Astrocyte of the cerebellum (primary cell): ENCODE measurements around the gene SRRT.
A peak's percentile ranks its signal among the peaks of the same experiment; 100 is the strongest.

Source experiments
- DNase-seq: peaks from one replicate; pipeline ENCODE4 v3.0.0-alpha.2; 2011; ENCODE audit warnings: low read depth
- H3K4me3 ChIP-seq: 2 replicates; pipeline ENCODE4 v1.5.1; 2011; ENCODE audit warnings: mild to moderate bottlenecking, low read depth, low read length, moderate library complexity
- CTCF ChIP-seq: IDR thresholded peaks from 2 replicates; pipeline ENCODE4 v1.5.1; 2012; ENCODE audit warnings: low read length, low read depth, moderate library complexity, mild to moderate bottlenecking; ENCODE audit errors: missing control alignments
- in situ Hi-C: cut with HindIII; loops from 2 replicates; pipeline ENCODE4 v1.10.0; 2017; ENCODE audit warnings: low sequenced_read_pairs

The SRRT gene

GRCh38 chr7:100865372-100865911 lies 9.5 kb upstream of the SRRT start:
- TF ChIP-seq CTCF: no peak
- DNase-seq: peak; percentile 37
- in situ Hi-C loops: no loop called here
- no peak overlapping the region for H3K4me3 ChIP-seq

GRCh38 chr7:100865938-100866728 lies 8.8 kb upstream of the SRRT start:
- DNase-seq: no peak
- no peak overlapping the region for H3K4me3 ChIP-seq
- in situ Hi-C loops: no loop called here
- TF ChIP-seq CTCF: no peak

- in situ Hi-C loops: no loop called here
- H3K4me3 ChIP-seq: peak overlapping the region; percentile 97
- TF ChIP-seq CTCF: no peak
- no peak for DNase-seq
These were observed 8.2 kb upstream of the SRRT start for GRCh38 chr7:100866729-100867039.

GRCh38 chr7:100867040-100867775 lies 7.7 kb upstream of the SRRT start, which contains the start of gene TRIP6:
Gene TRIP6 (plus strand): TSS chr7:100867387. CDS start chr7:100867498, 111 bp downstream.
- no peak for TF ChIP-seq CTCF
- in situ Hi-C loops: no loop called here
- peak; percentile 80 for DNase-seq
- peak within 1 kb of the TSS; percentile 97 for H3K4me3 ChIP-seq

GRCh38 chr7:100867776-100868485 lies 7.0 kb upstream of the SRRT start:
- no peak for DNase-seq
- in situ Hi-C loops: no loop called here
- peak overlapping the region; percentile 97 for H3K4me3 ChIP-seq
- TF ChIP-seq CTCF: no peak

GRCh38 chr7:100873599-100874299 lies 1.2 kb upstream of the SRRT start:
- H3K4me3 ChIP-seq: no peak overlapping the region
- in situ Hi-C loops: no loop called here
- TF ChIP-seq CTCF: no peak
- no peak for DNase-seq
